Lower leg skin (tissue), 4 donors: Measurements from ENCODE around the gene CDC42EP5. TPM values are rescaled to one million over a fixed set of nuclear protein-coding genes. Genes with fewer than 3 reads are reported as not detected.

Experiments
- DNase-seq, 2 donors: peaks; one replicate each; pipeline ENCODE4 v3.0.0-alpha.2; 2019; ENCODE audit warnings: low spot score in 2 of 2
- H3K4me3 ChIP-seq: fragments of 200-600 bp; sonication (generic); 2 replicates; pipeline ENCODE4 v1.5.1; 2017; ENCODE audit warnings: mild to moderate bottlenecking, low read depth; ENCODE audit not compliant: poor library complexity, severe bottlenecking
- POLR2A ChIP-seq, 2 donors: fragments of 450-650 bp; IDR thresholded peaks; one replicate each; pipeline ENCODE4 v1.6.1; 2016 to 2017; ENCODE audit warnings: antibody characterized with exemption in 2 of 2, mild to moderate bottlenecking in 1 of 2, moderate library complexity in 1 of 2
- WGBS, 2 donors: methylation state at CpG; one replicate each; pipeline ENCODE4 v1.1.5; 2018; 5-methylcytosine and 5-hydroxymethylcytosine counted together
- intact Hi-C: fragments of 100-400 bp; cut with DNase I; formaldehyde crosslinking; loops from one replicate; pipeline ENCODE4 v1.15.0; 2023; ENCODE audit warnings: low total_unique reads
- total RNA-seq, 4 donors: library from RNA; depleted of rRNA; stranded (reverse); fragments of >200 nt; gene quantifications; one replicate each; pipeline ENCODE4 v1.1.0, GENCODE V29; 2016
- TF ChIP-seq, protein P1 (sequence below), 3 donors: fragments of 450-650 bp; IDR thresholded peaks; one replicate each; pipeline ENCODE4 v1.5.1; 2016; ENCODE audit warnings: antibody characterized with exemption in 3 of 3, mild to moderate bottlenecking in 3 of 3, moderate library complexity in 2 of 3

The CDC42EP5 gene
- total RNA-seq, 4 donors from 2014 or later: 5.5 to 21.8 (median 9.6) TPM

GRCh38 chr19:54422136-54422535, 51.0 kb downstream of the CDC42EP5 start:
- intact Hi-C loops: no loop called here
- H3K4me3 ChIP-seq: no peak overlapping the region
- WGBS, 2 donors: 68 to 71% methylated on average over 16 to 18 of the region's 20 CpGs
- DNase-seq: no peak
- TF ChIP-seq, protein P1, sequence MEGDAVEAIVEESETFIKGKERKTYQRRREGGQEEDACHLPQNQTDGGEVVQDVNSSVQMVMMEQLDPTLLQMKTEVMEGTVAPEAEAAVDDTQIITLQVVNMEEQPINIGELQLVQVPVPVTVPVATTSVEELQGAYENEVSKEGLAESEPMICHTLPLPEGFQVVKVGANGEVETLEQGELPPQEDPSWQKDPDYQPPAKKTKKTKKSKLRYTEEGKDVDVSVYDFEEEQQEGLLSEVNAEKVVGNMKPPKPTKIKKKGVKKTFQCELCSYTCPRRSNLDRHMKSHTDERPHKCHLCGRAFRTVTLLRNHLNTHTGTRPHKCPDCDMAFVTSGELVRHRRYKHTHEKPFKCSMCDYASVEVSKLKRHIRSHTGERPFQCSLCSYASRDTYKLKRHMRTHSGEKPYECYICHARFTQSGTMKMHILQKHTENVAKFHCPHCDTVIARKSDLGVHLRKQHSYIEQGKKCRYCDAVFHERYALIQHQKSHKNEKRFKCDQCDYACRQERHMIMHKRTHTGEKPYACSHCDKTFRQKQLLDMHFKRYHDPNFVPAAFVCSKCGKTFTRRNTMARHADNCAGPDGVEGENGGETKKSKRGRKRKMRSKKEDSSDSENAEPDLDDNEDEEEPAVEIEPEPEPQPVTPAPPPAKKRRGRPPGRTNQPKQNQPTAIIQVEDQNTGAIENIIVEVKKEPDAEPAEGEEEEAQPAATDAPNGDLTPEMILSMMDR (IDR thresholded peaks at IDR 0.05): no peak
- TF ChIP-seq POLR2A (IDR thresholded peaks at IDR 0.05): no peak

- 81 to 82% methylated on average over 7 of the region's 7 CpGs for WGBS, 2 donors
- H3K4me3 ChIP-seq: no peak overlapping the region
- intact Hi-C loops: no loop called here
- TF ChIP-seq, protein P1 (IDR thresholded peaks at IDR 0.05): no peak
- no peak for TF ChIP-seq POLR2A (IDR thresholded peaks at IDR 0.05)
- DNase-seq: no peak
Observed at GRCh38 chr19:54421521-54421920, 51.6 kb downstream of the CDC42EP5 start.

DNA sequence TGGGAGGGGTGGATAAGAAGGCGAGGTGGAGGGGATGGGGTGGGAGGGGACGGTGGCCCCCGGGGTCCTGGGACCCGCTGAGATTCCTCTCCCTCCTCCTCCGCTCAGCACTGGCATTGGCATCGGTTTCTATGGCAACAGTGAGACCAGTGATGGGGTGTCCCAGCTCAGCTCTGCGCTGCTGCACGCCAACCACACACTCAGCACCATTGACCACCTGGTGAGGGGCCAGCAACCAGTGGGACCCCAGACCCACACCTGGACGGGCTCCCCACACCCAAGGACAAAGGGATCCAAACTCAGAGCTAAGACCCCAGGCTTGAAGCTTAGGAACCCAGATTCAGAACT, 52.0 kb downstream of the CDC42EP5 start:
- intact Hi-C loops: no loop called here
- no peak overlapping the region for H3K4me3 ChIP-seq
- 28 to 42% methylated on average over 5 to 7 of the region's 9 CpGs for WGBS, 2 donors
- TF ChIP-seq, protein P1 (IDR thresholded peaks at IDR 0.05): no peak
- no peak for TF ChIP-seq POLR2A (IDR thresholded peaks at IDR 0.05)
- DNase-seq: no peak

- no peak overlapping the region for H3K4me3 ChIP-seq
- DNase-seq: no peak
- WGBS, 2 donors: 5 to 9% methylated on average over 31 to 34 of the region's 37 CpGs
- no peak for TF ChIP-seq POLR2A (IDR thresholded peaks at IDR 0.05)
- TF ChIP-seq, protein P1 (IDR thresholded peaks at IDR 0.05): no peak
- intact Hi-C loops: no loop called here
Observed at GRCh38 chr19:54420383-54421168, 52.5 kb downstream of the CDC42EP5 start.

DNA sequence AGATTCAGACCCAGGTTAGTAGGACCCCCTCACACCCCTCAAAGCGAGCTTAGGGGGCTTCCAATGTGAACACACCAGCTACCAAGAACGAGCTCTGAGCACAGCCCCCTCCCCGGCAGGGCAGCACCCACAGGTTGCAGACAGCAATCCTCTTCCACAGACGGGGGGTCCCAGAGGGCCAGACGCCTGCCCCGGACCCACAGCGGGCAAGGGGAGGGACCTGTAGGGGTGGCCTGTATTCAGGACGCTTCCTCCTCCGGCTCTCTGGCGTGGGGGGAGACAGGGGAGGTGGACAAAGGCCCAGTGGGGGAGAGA, 53.1 kb downstream of the CDC42EP5 start:
- 34 to 43% methylated on average over 10 of the region's 10 CpGs for WGBS, 2 donors
- DNase-seq: no peak
- intact Hi-C loops: no loop called here
- H3K4me3 ChIP-seq: no peak overlapping the region
- TF ChIP-seq, protein P1 (IDR thresholded peaks at IDR 0.05): no peak
- TF ChIP-seq POLR2A (IDR thresholded peaks at IDR 0.05): no peak
